ENCODE measurements around the gene NAPB.

Gene NAPB

GRCh38 chr20:23437126-23437899 is 16.0 kb upstream of the NAPB start:
- no peak for DNase-seq

GRCh38 chr20:23436681-23437080 is 15.4 kb upstream of the NAPB start:
- no peak for DNase-seq

GRCh38 chr20:23435626-23436539 is 14.6 kb upstream of the NAPB start:
- no peak for DNase-seq

- no peak for DNase-seq
Observed at GRCh38 chr20:23434521-23435313, 13.4 kb upstream of the NAPB start.

- DNase-seq: no peak
Observed at GRCh38 chr20:23433628-23434027, 12.3 kb upstream of the NAPB start.

GRCh38 chr20:23425129-23425528 is 3.8 kb upstream of the NAPB start:
- DNase-seq: no peak

GRCh38 chr20:23419995-23420901 is 1.0 kb downstream of the NAPB start:
- DNase-seq: peak in 1 of 2 experiments; percentile 49

GRCh38 chr20:23419657-23419994 is 1.7 kb downstream of the NAPB start:
- no peak for DNase-seq

- DNase-seq: no peak
Observed at GRCh38 chr20:23417861-23418260, 3.4 kb downstream of the NAPB start.

- DNase-seq: no peak
Observed at GRCh38 chr20:23415959-23416583, 5.2 kb downstream of the NAPB start.

- no peak for DNase-seq
Observed at GRCh38 chr20:23415555-23415954, 5.7 kb downstream of the NAPB start.

- no peak for DNase-seq
Observed at GRCh38 chr20:23414526-23415188, 6.6 kb downstream of the NAPB start.

GRCh38 chr20:23413862-23414422 is 7.3 kb downstream of the NAPB start:
- no peak for DNase-seq

GRCh38 chr20:23412026-23412425 is 9.3 kb downstream of the NAPB start:
- DNase-seq: no peak

- DNase-seq: no peak
Observed at GRCh38 chr20:23410916-23411695, 10.2 kb downstream of the NAPB start.

- DNase-seq: no peak
Observed at GRCh38 chr20:23409800-23410199, 11.5 kb downstream of the NAPB start.

- DNase-seq: no peak
Observed at GRCh38 chr20:23408957-23409356, 12.3 kb downstream of the NAPB start.

GRCh38 chr20:23407781-23408464 is 13.4 kb downstream of the NAPB start:
- no peak for DNase-seq

GRCh38 chr20:23406880-23407279 is 14.4 kb downstream of the NAPB start:
- DNase-seq: no peak
